Panc1 (cell line): ENCODE data around the gene CRYBG3. TPM values are rescaled to one million over a fixed set of nuclear protein-coding genes. Genes with fewer than 3 reads are reported as not detected.

Source experiments
- ATAC-seq: fragments of 200-7000 bp; cut with Tn5 transposase; 2 replicates; pipeline ENCODE4 v1.9.1; 2020; ENCODE audit warnings: mild to moderate bottlenecking, moderate library complexity
- BruUV-seq: library from RNA; stranded (reverse); fragments of 400-500 nt; replicated peaks from 2 replicates; lab custom pipeline; 2021; lab: Mats Ljungman, UMichigan
- CTCF ChIA-PET: fragments of 300-600 bp; sonication (Branson Sonifier 250); formaldehyde crosslinking; loops from one replicate; lab custom pipeline; 2022; ENCODE audit warnings: antibody characterized with exemption; lab: Charles Lee
- POLR2A ChIA-PET: fragments of 300-600 bp; sonication (Branson Sonifier 250); formaldehyde crosslinking; loops from one replicate; lab custom pipeline; 2022; ENCODE audit warnings: antibody characterized with exemption; lab: Charles Lee
- DNase-seq: peaks from one replicate; pipeline ENCODE4 v3.0.0-alpha.2; 2010; ENCODE audit warnings: low read depth, low spot score
- H3K27ac ChIP-seq: 2 replicates; pipeline ENCODE4 v1.5.1; 2011; ENCODE audit warnings: mild to moderate bottlenecking, low read length, inconsistent platforms
- H3K27me3 ChIP-seq: fragments of 200-500 bp; sonication (Bioruptor generic); 2 replicates; pipeline ENCODE4 v1.6.0; 2014; ENCODE audit warnings: low read length, inconsistent platforms; ENCODE audit not compliant: control insufficient read depth, insufficient read depth
- H3K36me3 ChIP-seq: fragments of 200-500 bp; sonication (Bioruptor generic); 2 replicates; pipeline ENCODE4 v1.5.1; 2014; ENCODE audit warnings: inconsistent platforms, mild to moderate bottlenecking, low read length, moderate library complexity; ENCODE audit not compliant: control insufficient read depth, insufficient read depth
- H3K4me1 ChIP-seq: 2 replicates; pipeline ENCODE4 v1.5.1; 2011; ENCODE audit warnings: inconsistent platforms, mild to moderate bottlenecking, low read length, moderate library complexity; ENCODE audit not compliant: control insufficient read depth, insufficient read depth
- H3K4me3 ChIP-seq, 2 experiments: 2 replicates each; pipeline ENCODE4 v1.5.1; 2011 to 2012; ENCODE audit warnings: low read depth in 2 of 2, low read length in 2 of 2, mild to moderate bottlenecking in 2 of 2, inconsistent platforms in 1 of 2, moderate library complexity in 1 of 2
- H3K9me3 ChIP-seq: fragments of 200-500 bp; sonication (Bioruptor generic); 2 replicates; pipeline ENCODE4 v1.5.1; 2014; ENCODE audit warnings: low read depth, mild to moderate bottlenecking, inconsistent platforms, low read length, moderate library complexity; ENCODE audit not compliant: control insufficient read depth, insufficient read depth
- POLR2AphosphoS5 ChIP-seq: IDR thresholded peaks from 2 replicates; pipeline ENCODE4 v1.6.1; 2012; ENCODE audit warnings: mild to moderate bottlenecking, low read depth, low read length, moderate library complexity
- SIN3A ChIP-seq: IDR thresholded peaks from 2 replicates; pipeline ENCODE4 v1.6.1; 2012; ENCODE audit warnings: low read depth, mild to moderate bottlenecking, low read length, moderate library complexity, borderline replicate concordance; ENCODE audit not compliant: insufficient read depth
- TCF7L2 ChIP-seq: IDR thresholded peaks from 2 replicates; pipeline ENCODE4 v1.6.1; 2011; ENCODE audit warnings: mild to moderate bottlenecking, low read depth, low read length, inconsistent platforms
- in situ Hi-C: cut with HindIII; loops from 2 replicates; pipeline ENCODE4 v1.10.0; 2016; ENCODE audit warnings: low sequenced_read_pairs, low pct_unique_long_range_greater_than_20kb
- intact Hi-C: fragments of 100-400 bp; cut with micrococcal nuclease; formaldehyde crosslinking; loops from one replicate; pipeline ENCODE4 v1.10.0; 2022; ENCODE audit not compliant: unreplicated experiment
- total RNA-seq: library from RNA; stranded (reverse); gene quantifications from one replicate; pipeline ENCODE4 v1.2.1, GENCODE V29; 2021; ENCODE audit not compliant: unreplicated experiment
- TF ChIP-seq, protein P1 (sequence below): fragments of 450-650 bp; IDR thresholded peaks from 2 replicates; pipeline ENCODE4 v1.5.1; 2017; ENCODE audit warnings: mild to moderate bottlenecking
- TF ChIP-seq, protein P2 (sequence below), 2 experiments: IDR thresholded peaks; 2 replicates each; pipeline ENCODE4 v1.6.1; 2011 to 2012; ENCODE audit warnings: low read depth in 2 of 2, control low read depth in 1 of 2, low read length in 1 of 2, mild to moderate bottlenecking in 1 of 2, moderate library complexity in 1 of 2; ENCODE audit not compliant: insufficient read depth in 1 of 2

The CRYBG3 gene
- total RNA-seq, 1 experiment from 2014 or later, result 24.6 TPM

GRCh38 chr3:97871186-97871585, 49.4 kb downstream of the CRYBG3 start:
- no peaks in the 10 kb centered on the region for H3K4me1 ChIP-seq
- no peaks in the 10 kb centered on the region for H3K36me3 ChIP-seq
- in situ Hi-C loops, result no loop called here
- no TSS peak for BruUV-seq
- ChIA-PET POLR2A (no interaction called here), CTCF (no interaction called here)
- intact Hi-C loops, result no loop called here
- no peak overlapping the region for H3K27ac ChIP-seq
- ATAC-seq, result no peak
- no peak overlapping the region for H3K4me3 ChIP-seq
- TF ChIP-seq, protein P1, sequence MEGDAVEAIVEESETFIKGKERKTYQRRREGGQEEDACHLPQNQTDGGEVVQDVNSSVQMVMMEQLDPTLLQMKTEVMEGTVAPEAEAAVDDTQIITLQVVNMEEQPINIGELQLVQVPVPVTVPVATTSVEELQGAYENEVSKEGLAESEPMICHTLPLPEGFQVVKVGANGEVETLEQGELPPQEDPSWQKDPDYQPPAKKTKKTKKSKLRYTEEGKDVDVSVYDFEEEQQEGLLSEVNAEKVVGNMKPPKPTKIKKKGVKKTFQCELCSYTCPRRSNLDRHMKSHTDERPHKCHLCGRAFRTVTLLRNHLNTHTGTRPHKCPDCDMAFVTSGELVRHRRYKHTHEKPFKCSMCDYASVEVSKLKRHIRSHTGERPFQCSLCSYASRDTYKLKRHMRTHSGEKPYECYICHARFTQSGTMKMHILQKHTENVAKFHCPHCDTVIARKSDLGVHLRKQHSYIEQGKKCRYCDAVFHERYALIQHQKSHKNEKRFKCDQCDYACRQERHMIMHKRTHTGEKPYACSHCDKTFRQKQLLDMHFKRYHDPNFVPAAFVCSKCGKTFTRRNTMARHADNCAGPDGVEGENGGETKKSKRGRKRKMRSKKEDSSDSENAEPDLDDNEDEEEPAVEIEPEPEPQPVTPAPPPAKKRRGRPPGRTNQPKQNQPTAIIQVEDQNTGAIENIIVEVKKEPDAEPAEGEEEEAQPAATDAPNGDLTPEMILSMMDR, result no peak
- TF ChIP-seq, protein P2, sequence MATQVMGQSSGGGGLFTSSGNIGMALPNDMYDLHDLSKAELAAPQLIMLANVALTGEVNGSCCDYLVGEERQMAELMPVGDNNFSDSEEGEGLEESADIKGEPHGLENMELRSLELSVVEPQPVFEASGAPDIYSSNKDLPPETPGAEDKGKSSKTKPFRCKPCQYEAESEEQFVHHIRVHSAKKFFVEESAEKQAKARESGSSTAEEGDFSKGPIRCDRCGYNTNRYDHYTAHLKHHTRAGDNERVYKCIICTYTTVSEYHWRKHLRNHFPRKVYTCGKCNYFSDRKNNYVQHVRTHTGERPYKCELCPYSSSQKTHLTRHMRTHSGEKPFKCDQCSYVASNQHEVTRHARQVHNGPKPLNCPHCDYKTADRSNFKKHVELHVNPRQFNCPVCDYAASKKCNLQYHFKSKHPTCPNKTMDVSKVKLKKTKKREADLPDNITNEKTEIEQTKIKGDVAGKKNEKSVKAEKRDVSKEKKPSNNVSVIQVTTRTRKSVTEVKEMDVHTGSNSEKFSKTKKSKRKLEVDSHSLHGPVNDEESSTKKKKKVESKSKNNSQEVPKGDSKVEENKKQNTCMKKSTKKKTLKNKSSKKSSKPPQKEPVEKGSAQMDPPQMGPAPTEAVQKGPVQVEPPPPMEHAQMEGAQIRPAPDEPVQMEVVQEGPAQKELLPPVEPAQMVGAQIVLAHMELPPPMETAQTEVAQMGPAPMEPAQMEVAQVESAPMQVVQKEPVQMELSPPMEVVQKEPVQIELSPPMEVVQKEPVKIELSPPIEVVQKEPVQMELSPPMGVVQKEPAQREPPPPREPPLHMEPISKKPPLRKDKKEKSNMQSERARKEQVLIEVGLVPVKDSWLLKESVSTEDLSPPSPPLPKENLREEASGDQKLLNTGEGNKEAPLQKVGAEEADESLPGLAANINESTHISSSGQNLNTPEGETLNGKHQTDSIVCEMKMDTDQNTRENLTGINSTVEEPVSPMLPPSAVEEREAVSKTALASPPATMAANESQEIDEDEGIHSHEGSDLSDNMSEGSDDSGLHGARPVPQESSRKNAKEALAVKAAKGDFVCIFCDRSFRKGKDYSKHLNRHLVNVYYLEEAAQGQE (IDR thresholded peaks at IDR 0.05; ENCODE audit: insufficient read depth in 1 of 2, low read depth in 2 of 2, low read length in 1 of 2), result no peak
- TF ChIP-seq POLR2AphosphoS5 (no peak), SIN3A (no peak), TCF7L2 (no peak)
- no peak for DNase-seq
- no peaks in the 10 kb centered on the region for H3K27me3 ChIP-seq
- no peaks in the 10 kb centered on the region for H3K9me3 ChIP-seq

DNA sequence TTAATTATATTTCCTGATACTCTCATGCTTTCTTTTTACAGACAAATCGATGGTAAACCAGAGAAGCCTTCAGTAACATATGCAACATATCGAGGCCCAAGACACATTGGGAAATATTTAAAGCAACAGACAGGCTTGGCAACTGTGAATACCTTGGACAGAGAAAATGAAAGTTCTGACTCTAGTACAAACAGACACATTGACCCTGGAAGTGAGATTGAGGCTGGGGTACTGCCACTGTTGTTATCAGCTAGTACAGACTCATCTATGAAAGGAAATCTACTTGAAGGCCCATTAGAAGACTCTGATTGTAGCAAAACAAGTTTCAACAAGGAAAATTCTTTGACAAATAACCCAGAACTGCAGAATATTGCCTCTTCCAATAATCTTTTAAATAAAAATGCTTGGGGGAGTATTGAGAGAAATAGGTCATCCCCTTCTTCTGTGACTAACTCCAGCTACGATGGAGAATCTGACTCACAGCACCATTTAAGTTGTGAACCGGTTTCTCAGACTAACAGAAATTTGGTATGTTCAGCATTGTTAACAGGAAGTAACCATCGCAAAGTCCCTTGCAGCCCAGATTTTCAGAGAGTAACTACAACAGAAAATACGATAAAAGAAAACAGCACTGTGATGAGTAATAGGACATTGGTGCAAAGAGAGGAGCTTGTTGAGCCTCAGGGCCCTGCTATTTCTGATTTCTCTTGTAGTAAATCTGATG, 50.2 kb downstream of the CRYBG3 start:
- no peak for DNase-seq
- ChIA-PET CTCF (no interaction called here), POLR2A (no interaction called here)
- no peaks in the 10 kb centered on the region for H3K4me1 ChIP-seq
- no peak overlapping the region for H3K4me3 ChIP-seq
- intact Hi-C loops (no loop called here), in situ Hi-C loops (no loop called here)
- H3K9me3 ChIP-seq, result no peaks in the 10 kb centered on the region
- H3K27ac ChIP-seq, result no peak overlapping the region
- H3K27me3 ChIP-seq, result no peaks in the 10 kb centered on the region
- ATAC-seq, result no peak
- TF ChIP-seq, protein P2 (IDR thresholded peaks at IDR 0.05; ENCODE audit: insufficient read depth in 1 of 2, low read depth in 2 of 2, low read length in 1 of 2), result no peak
- TF ChIP-seq SIN3A (no peak), TCF7L2 (no peak), POLR2AphosphoS5 (no peak)
- TF ChIP-seq, protein P1, result no peak
- no peaks in the 10 kb centered on the region for H3K36me3 ChIP-seq
- BruUV-seq, result no TSS peak
